K562 (cell line): Measurements from ENCODE around the gene SMG9. TPM values are rescaled to one million over a fixed set of nuclear protein-coding genes. Genes with fewer than 3 reads are reported as not detected.
A peak's percentile ranks its signal among the peaks of the same experiment; 100 is the strongest.

Experiments
- ATAC-seq: fragments of 200-7000 bp; cut with Tn5 transposase; 3 replicates; pipeline ENCODE4 v1.9.1; 2020; ENCODE audit warnings: moderate library complexity
- BruUV-seq: library from RNA; stranded (reverse); fragments of 400-500 nt; replicated peaks from 2 replicates; lab custom pipeline; 2021; lab: Mats Ljungman, UMichigan
- CTCF ChIA-PET: fragments of 300-600 bp; formaldehyde crosslinking; extraction: SDS; loops from one replicate; lab custom pipeline; 2021; ENCODE audit warnings: low intra/inter-chr PET ratio; lab: Yijun Ruan, JAX
- POLR2A ChIA-PET: fragments of 300-600, 350-650 bp; sonication (Branson Sonifier 250); formaldehyde crosslinking; extraction: SDS; loops from one replicate; lab custom pipeline; 2021; ENCODE audit warnings: antibody characterized with exemption, inconsistent platforms; lab: Yijun Ruan, JAX
- DNase-seq, 4 experiments: peaks; one replicate each; pipeline versions ENCODE4 v3.0.0 to v3.0.0-alpha.2; 2011 to 2018; ENCODE audit warnings: low spot score in 3 of 4, mixed read lengths in 3 of 4; ENCODE audit errors: extremely low read depth in 1 of 4
- FAIRE-seq: peaks from 2 replicates; lab custom pipeline; 2011; peaks lifted over from hg19 to GRCh38; lab: Jason Lieb, UNC
- H2AFZ ChIP-seq: 2 replicates; pipeline ENCODE4 v1.6.0; 2011; ENCODE audit warnings: low read depth, low read length, control low read depth, inconsistent platforms
- H3K27ac ChIP-seq: fragments of 200-600 bp; 3 replicates; pipeline ENCODE4 v1.8.0; 2011; ENCODE audit warnings: low read depth, mild to moderate bottlenecking, control low read depth, inconsistent platforms, low read length, moderate library complexity, mixed read lengths; ENCODE audit errors: extremely low read depth
- H3K27me3 ChIP-seq, 2 experiments: fragments of 300-600 bp in 1 of 2; 2 replicates in 1 of 2; 3 replicates in 1 of 2; pipeline versions ENCODE4 v1.6.0 to v1.8.0; 2011; ENCODE audit warnings: inconsistent platforms in 2 of 2, low read length in 2 of 2, mild to moderate bottlenecking in 1 of 2, mixed read lengths in 1 of 2, moderate library complexity in 1 of 2; ENCODE audit not compliant: control insufficient read depth in 2 of 2, insufficient read depth in 2 of 2
- H3K36me3 ChIP-seq: fragments of 300-600 bp; 3 replicates; pipeline ENCODE4 v1.8.0; 2011; ENCODE audit warnings: mild to moderate bottlenecking, low read length, inconsistent platforms; ENCODE audit not compliant: control insufficient read depth, insufficient read depth
- H3K4me1 ChIP-seq, 2 experiments: fragments of 200-600 bp in 1 of 2; replicated peaks in 1 of 2; 2 replicates in 1 of 2; 3 replicates in 1 of 2; pipeline versions ENCODE4 v1.5.1 to v1.8.0; 2011; ENCODE audit warnings: inconsistent platforms in 2 of 2, low read length in 2 of 2, mild to moderate bottlenecking in 1 of 2, mixed read lengths in 1 of 2, moderate library complexity in 1 of 2; ENCODE audit not compliant: control insufficient read depth in 2 of 2, insufficient read depth in 2 of 2
- H3K4me2 ChIP-seq: 2 replicates; pipeline ENCODE4 v1.6.1; 2011; ENCODE audit warnings: low read length, control low read depth, inconsistent platforms, mixed read lengths; ENCODE audit not compliant: insufficient read depth
- H3K4me3 ChIP-seq: fragments of 200-600 bp; sonication (generic), shearing (Covaris generic); 2 replicates; pipeline ENCODE4 v1.5.1; 2016; ENCODE audit warnings: control low read depth, inconsistent platforms
- H3K79me2 ChIP-seq: fragments of 200-600 bp; 3 replicates; pipeline ENCODE4 v1.8.0; 2011; ENCODE audit warnings: low read length, inconsistent platforms; ENCODE audit not compliant: control insufficient read depth, insufficient read depth
- H3K9ac ChIP-seq, 2 experiments: 2 replicates each; pipeline versions ENCODE4 v1.6.0 to v1.6.1; 2011; ENCODE audit warnings: low read depth in 2 of 2, low read length in 2 of 2, control low read depth in 1 of 2, inconsistent platforms in 1 of 2, mild to moderate bottlenecking in 1 of 2, mixed read lengths in 1 of 2; ENCODE audit not compliant: insufficient read depth in 1 of 2
- H3K9me1 ChIP-seq: one replicate; pipeline ENCODE4 v1.6.0; 2011; ENCODE audit warnings: inconsistent platforms, mild to moderate bottlenecking, low read length, moderate library complexity; ENCODE audit not compliant: control insufficient read depth, insufficient read depth
- H3K9me3 ChIP-seq: replicated peaks from 2 replicates; pipeline ENCODE4 v1.5.1; 2011; ENCODE audit warnings: low read depth, low read length, inconsistent platforms; ENCODE audit not compliant: control insufficient read depth, insufficient read depth
- H4K20me1 ChIP-seq: replicated peaks from 2 replicates; pipeline ENCODE4 v1.6.1; 2011; ENCODE audit warnings: low read length, inconsistent platforms, mixed read lengths; ENCODE audit not compliant: control insufficient read depth, insufficient read depth
- CBX8 ChIP-seq: fragments of 200-600 bp; sonication (generic); IDR thresholded peaks from 2 replicates; pipeline ENCODE4 v1.6.1; 2012; ENCODE audit warnings: borderline replicate concordance, mixed run types, low read depth, mild to moderate bottlenecking, moderate library complexity, mixed read lengths, low read length, control low read depth, inconsistent platforms; ENCODE audit not compliant: poor library complexity, severe bottlenecking; ENCODE audit errors: extremely low read depth
- FOSL1 ChIP-seq: fragments of 200-800 bp; sonication (Bioruptor generic); conservative IDR thresholded peaks from 2 replicates; pipeline ENCODE4 v1.6.1; 2016; ENCODE audit warnings: missing genetic modification characterization, missing compliant biosample characterization
- MXD1 ChIP-seq: fragments of 250-450 bp; sonication (Bioruptor Pico); IDR thresholded peaks from 2 replicates; pipeline ENCODE4 v1.8.0; 2021; ENCODE audit warnings: borderline replicate concordance, mild to moderate bottlenecking, moderate library complexity; ENCODE audit not compliant: poor library complexity, severe bottlenecking
- NFATC3 ChIP-seq: fragments of 450-650 bp; IDR thresholded peaks from 2 replicates; pipeline ENCODE4 v1.6.1; 2017; ENCODE audit warnings: mild to moderate bottlenecking
- PBX2 ChIP-seq, 2 experiments: IDR thresholded peaks in 1 of 2; conservative IDR thresholded peaks in 1 of 2; 2 replicates each; pipeline ENCODE4 v1.6.1; 2016; ENCODE audit warnings: low read depth in 2 of 2, mild to moderate bottlenecking in 1 of 2, missing compliant biosample characterization in 1 of 2, missing genetic modification characterization in 1 of 2, moderate library complexity in 1 of 2
- RBM22 ChIP-seq: fragments of 200-400 bp; formaldehyde crosslinking; IDR thresholded peaks from 2 replicates; pipeline ENCODE4 v1.6.1; 2018; ENCODE audit warnings: low read length, low read depth; ENCODE audit not compliant: poor library complexity, severe bottlenecking
- TEAD2 ChIP-seq: fragments of 450-650 bp; IDR thresholded peaks from 2 replicates; pipeline ENCODE4 v1.6.1; 2016; ENCODE audit warnings: missing genetic modification characterization, control low read depth, missing compliant biosample characterization
- UBTF ChIP-seq, 2 experiments: IDR thresholded peaks; 2 replicates each; pipeline ENCODE4 v1.6.1; 2012; ENCODE audit warnings: improper control_type of control experiment in 2 of 2, low read depth in 2 of 2, low read length in 2 of 2, borderline replicate concordance in 1 of 2
- ZNF740 ChIP-seq, 3 experiments: fragments of 200-800 bp in 1 of 3; sonication (Bioruptor generic) in 1 of 3; sonication (generic) in 1 of 3; formaldehyde crosslinking in 1 of 3; IDR thresholded peaks; 2 replicates each; pipeline versions ENCODE4 v1.6.1 to v1.8.0; 2016 to 2022; ENCODE audit warnings: mild to moderate bottlenecking in 2 of 3, missing compliant biosample characterization in 2 of 3, missing genetic modification characterization in 2 of 3, missing genetic modification reagents in 1 of 3
- WGBS: fragments of 100-300 bp; shearing (Covaris generic); methylation state at CpG from one replicate; pipeline ENCODE4 v1.1.6; 2016; ENCODE audit warnings: low coverage, mixed read lengths; ENCODE audit not compliant: insufficient coverage; ENCODE audit errors: missing lambda C conversion rate; 5-methylcytosine and 5-hydroxymethylcytosine counted together
- in situ Hi-C: fragments of 300-500 bp; cut with MboI; formaldehyde crosslinking; loops from 4 replicates; pipeline ENCODE4 v1.15.0; 2018; ENCODE audit warnings: inconsistent platforms, mixed read lengths
- intact Hi-C: fragments of 100-400 bp; cut with micrococcal nuclease; formaldehyde crosslinking; loops from 2 replicates; pipeline ENCODE4 v1.14.2; 2022
- polyA plus RNA-seq, 8 experiments: library from polyadenylated mRNA; depleted of rRNA in 4 of 8; stranded (reverse) in 5 of 8; unstranded in 3 of 8; fragments of >200 nt; fragmentation: Nextera tagmentation in 2 of 8; fragmentation: Illumina TruSeq in 1 of 8; extraction: Ambion mirVana in 2 of 8; extraction: Trizol in 1 of 8; gene quantifications; 2 replicates each; pipeline versions ENCODE4 v1.2.1 to v1.2.3, GENCODE V29; 2011 to 2014; ENCODE audit warnings: inconsistent platforms in 1 of 8, missing spikeins in 1 of 8
- total RNA-seq, 7 experiments: library from RNA; depleted of rRNA in 6 of 7; stranded (reverse); fragments of >200 nt in 6 of 7; fragmentation: Illumina TruSeq in 2 of 7; extraction: Trizol in 2 of 7; gene quantifications; 2 replicates each; pipeline versions ENCODE4 v1.2.1 to v1.2.3, GENCODE V29; 2011 to 2021; ENCODE audit warnings: low replicate concordance in 1 of 7

SMG9 gene
- total and polyA plus RNA-seq, 9 of the 15 experiments (the other 6 are each of a cell fraction or from before 2014, with no cell fraction given): 1.7 to 79.7 (median 40.2) TPM

- TF ChIP-seq PBX2 (CRISPR knock-in tag; IDR thresholded peaks at IDR 0.05; ENCODE audit: low read depth) (no peak), PBX2 (tag; conservative IDR thresholded peaks at IDR 0.05; ENCODE audit: low read depth) (no peak), CBX8 (no peak), NFATC3 (no peak)
Observed at GRCh38 chr19:43774103-43774939, 19.6 kb upstream of the SMG9 start (continued).

DNA sequence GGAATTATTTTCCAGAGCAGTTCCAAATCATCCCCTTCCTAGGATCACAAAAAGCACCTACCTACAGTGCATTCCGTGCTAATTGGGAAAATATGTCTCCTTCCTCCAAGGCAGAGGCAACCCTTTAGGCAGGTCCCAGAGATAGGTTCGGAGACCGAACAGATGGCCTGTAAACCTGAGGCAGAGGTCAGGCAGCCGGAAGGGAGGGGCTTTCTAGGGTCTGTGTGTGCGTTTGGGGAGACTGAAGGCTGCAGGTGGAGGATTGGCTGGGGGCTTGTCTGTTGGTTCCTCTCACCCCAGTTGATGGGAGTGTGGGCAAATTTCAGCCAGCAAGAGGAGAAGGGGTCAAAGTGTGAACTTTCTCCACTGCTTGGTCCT is 19.0 kb upstream of the SMG9 start:
- Histone ChIP-seq H4K20me1 (no peaks in the 10 kb centered on the region), H3K9ac (peak overlapping the region; percentile 80 to 92), H3K79me2 (peaks cover 62% of the 10 kb centered on the region), H3K9me3 (no peaks in the 10 kb centered on the region), H3K4me2 (peak overlapping the region; percentile 92), H3K4me1 (peaks cover 55 to 60% of the 10 kb centered on the region in 2 experiments), H3K9me1 (no peaks in the 10 kb centered on the region), H3K27me3 (no peaks in the 10 kb centered on the region), H3K27ac (peak overlapping the region; percentile 95), H2AFZ (peak overlapping the region; percentile 74), H3K36me3 (peaks cover 41% of the 10 kb centered on the region), H3K4me3 (peak overlapping the region; percentile 51)
- CTCF ChIA-PET: interaction anchor here (2.0 kb wide), 1 partner anchor 28 kb away, joined by 14 read pairs; no protein-coding TSS in a partner anchor
- DNase-seq: peak; percentile 68 to 91 (median 78)
- in situ Hi-C loops (no loop called here), intact Hi-C loops (loop anchor here (1.0 kb wide), 1 partner anchor 12 kb away; no protein-coding TSS in a partner anchor)
- POLR2A ChIA-PET: interaction anchor here (1.9 to 9.9 kb wide), 3 partner anchors 8 to 20 kb away, joined by 16 to 71 read pairs (median 31); partner anchors contain the start of gene SMG9
- WGBS: 0% methylated on average over 5 of the region's 5 CpGs
- BruUV-seq: no TSS peak
- peak; percentile 71 for ATAC-seq
- FAIRE-seq: peak; percentile 90
- TF ChIP-seq FOSL1 (tag) (no peak), RBM22 (no peak), ZNF740 (CRISPR knock-in tag; IDR thresholded peaks at IDR 0.05) (0 out of 2 replicates have a peak, but pooled peaks have one; percentile 5), ZNF740 (tag; IDR thresholded peaks at IDR 0.05) (no peak), MXD1 (CRISPR knock-in tag) (no peak), UBTF (IDR thresholded peaks at IDR 0.05; ENCODE audit: borderline replicate concordance in 1 of 2, low read depth in 2 of 2, low read length in 2 of 2) (0 out of 4 replicates have a peak, but pooled peaks of 1 of the 2 experiments have one; percentile 34), TEAD2 (tag) (no peak)
